Smooth muscle cell (in vitro differentiated cells): ENCODE data around the gene HEPH. TPM values are rescaled to one million over a fixed set of nuclear protein-coding genes. Genes with fewer than 3 reads are reported as not detected.

ENCODE experiments used
- DNase-seq: peaks from one replicate; lab custom pipeline; 2025; ENCODE audit not compliant: unreplicated experiment; lab: John Stamatoyannopoulos, UW
- H2AFZ ChIP-seq: fragments of 200-600 bp; sonication (generic); 2 replicates; pipeline ENCODE4 v1.6.0; 2016; ENCODE audit warnings: antibody characterized with exemption, low read depth, mild to moderate bottlenecking
- H3F3A ChIP-seq: fragments of 200-600 bp; sonication (generic); 2 replicates; pipeline ENCODE4 v1.6.0; 2017; ENCODE audit warnings: antibody characterized with exemption, low read depth
- H3K27ac ChIP-seq: fragments of 200-600 bp; sonication (generic); 2 replicates; pipeline ENCODE4 v1.5.1; 2016; ENCODE audit warnings: low read depth, mild to moderate bottlenecking
- H3K27me3 ChIP-seq: fragments of 200-600 bp; sonication (generic); 2 replicates; pipeline ENCODE4 v1.6.1; 2016; ENCODE audit warnings: low read depth, mild to moderate bottlenecking
- H3K36me3 ChIP-seq: fragments of 200-600 bp; sonication (generic); 2 replicates; pipeline ENCODE4 v1.5.1; 2016; ENCODE audit warnings: low read depth
- H3K4me1 ChIP-seq: fragments of 200-600 bp; sonication (generic); 2 replicates; pipeline ENCODE4 v1.5.1; 2016; ENCODE audit warnings: low read depth
- H3K4me2 ChIP-seq: fragments of 200-600 bp; sonication (generic); 2 replicates; pipeline ENCODE4 v1.6.0; 2016; ENCODE audit warnings: mild to moderate bottlenecking
- H3K4me3 ChIP-seq: fragments of 200-600 bp; sonication (generic); 2 replicates; pipeline ENCODE4 v1.5.1; 2016; ENCODE audit warnings: mild to moderate bottlenecking
- H3K79me2 ChIP-seq: fragments of 200-600 bp; sonication (generic); 2 replicates; pipeline ENCODE4 v1.6.0; 2016; ENCODE audit warnings: low read depth, mild to moderate bottlenecking
- H3K9ac ChIP-seq: fragments of 200-600 bp; sonication (generic); 2 replicates; pipeline ENCODE4 v1.6.0; 2016; ENCODE audit warnings: low read depth
- H3K9me3 ChIP-seq: fragments of 200-600 bp; sonication (generic); replicated peaks from 2 replicates; pipeline ENCODE4 v1.5.1; 2016; ENCODE audit warnings: low read depth
- H4K20me1 ChIP-seq: fragments of 200-600 bp; sonication (generic); 2 replicates; pipeline ENCODE4 v1.6.0; 2016; ENCODE audit warnings: low read depth
- WGBS: methylation state at CpG from one replicate; pipeline ENCODE4 v1.1.7; 2016; ENCODE audit warnings: low lambda C conversion rate; 5-methylcytosine and 5-hydroxymethylcytosine counted together
- polyA plus RNA-seq: library from polyadenylated mRNA; unstranded; fragments of >200 nt; fragmentation: Nextera tagmentation; extraction: Ambion mirVana; gene quantifications from 2 replicates; pipeline ENCODE4 v1.2.1, GENCODE V29; 2016
- total RNA-seq: library from RNA; depleted of rRNA; stranded (reverse); fragments of >200 nt; gene quantifications from 2 replicates; pipeline ENCODE4 v1.2.3, GENCODE V29; 2014
- TF ChIP-seq, protein P1 (sequence below): fragments of 200-600 bp; sonication (generic); IDR thresholded peaks from 2 replicates; pipeline ENCODE4 v1.5.1; 2017; ENCODE audit warnings: borderline replicate concordance, mild to moderate bottlenecking, antibody characterized with exemption; ENCODE audit not compliant: insufficient read depth, poor library complexity, severe bottlenecking

The HEPH gene
- total and polyA plus RNA-seq, 2 experiments from 2014 or later, result 36.1 to 46.9 TPM

DNA sequence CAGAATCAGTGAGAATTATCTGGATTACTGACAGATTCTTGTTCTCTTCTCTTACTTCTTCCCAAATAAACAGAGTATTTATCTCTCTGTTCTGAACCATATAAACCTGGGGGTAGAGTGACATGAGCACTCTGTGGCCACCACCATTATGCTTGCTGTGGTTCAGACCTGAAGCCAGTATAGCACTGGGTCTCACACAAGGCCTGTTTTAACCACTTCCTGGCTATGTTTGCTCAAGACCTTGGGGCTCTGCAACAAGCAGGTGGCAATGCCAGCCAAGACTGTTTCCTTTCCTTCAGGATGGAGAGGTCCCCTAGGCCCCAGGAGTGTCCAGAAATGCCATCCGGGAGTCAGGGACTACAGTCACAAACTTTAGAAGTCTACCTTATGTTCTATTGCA, 21.7 kb upstream of the HEPH start:
- Histone ChIP-seq H3K9me3 (no peaks in the 10 kb centered on the region), H3K27me3 (no peaks in the 10 kb centered on the region), H2AFZ (no peak overlapping the region), H3F3A (no peaks in the 10 kb centered on the region), H3K4me1 (no peaks in the 10 kb centered on the region), H3K9ac (no peak overlapping the region), H3K79me2 (no peaks in the 10 kb centered on the region), H3K36me3 (no peaks in the 10 kb centered on the region), H3K27ac (no peak overlapping the region), H3K4me2 (no peak overlapping the region), H4K20me1 (no peaks in the 10 kb centered on the region), H3K4me3 (no peak overlapping the region)
- no peak for DNase-seq
- WGBS, result 92% methylated on average over 1 of the region's 1 CpG
- TF ChIP-seq, protein P1, sequence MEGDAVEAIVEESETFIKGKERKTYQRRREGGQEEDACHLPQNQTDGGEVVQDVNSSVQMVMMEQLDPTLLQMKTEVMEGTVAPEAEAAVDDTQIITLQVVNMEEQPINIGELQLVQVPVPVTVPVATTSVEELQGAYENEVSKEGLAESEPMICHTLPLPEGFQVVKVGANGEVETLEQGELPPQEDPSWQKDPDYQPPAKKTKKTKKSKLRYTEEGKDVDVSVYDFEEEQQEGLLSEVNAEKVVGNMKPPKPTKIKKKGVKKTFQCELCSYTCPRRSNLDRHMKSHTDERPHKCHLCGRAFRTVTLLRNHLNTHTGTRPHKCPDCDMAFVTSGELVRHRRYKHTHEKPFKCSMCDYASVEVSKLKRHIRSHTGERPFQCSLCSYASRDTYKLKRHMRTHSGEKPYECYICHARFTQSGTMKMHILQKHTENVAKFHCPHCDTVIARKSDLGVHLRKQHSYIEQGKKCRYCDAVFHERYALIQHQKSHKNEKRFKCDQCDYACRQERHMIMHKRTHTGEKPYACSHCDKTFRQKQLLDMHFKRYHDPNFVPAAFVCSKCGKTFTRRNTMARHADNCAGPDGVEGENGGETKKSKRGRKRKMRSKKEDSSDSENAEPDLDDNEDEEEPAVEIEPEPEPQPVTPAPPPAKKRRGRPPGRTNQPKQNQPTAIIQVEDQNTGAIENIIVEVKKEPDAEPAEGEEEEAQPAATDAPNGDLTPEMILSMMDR, result no peak

DNA sequence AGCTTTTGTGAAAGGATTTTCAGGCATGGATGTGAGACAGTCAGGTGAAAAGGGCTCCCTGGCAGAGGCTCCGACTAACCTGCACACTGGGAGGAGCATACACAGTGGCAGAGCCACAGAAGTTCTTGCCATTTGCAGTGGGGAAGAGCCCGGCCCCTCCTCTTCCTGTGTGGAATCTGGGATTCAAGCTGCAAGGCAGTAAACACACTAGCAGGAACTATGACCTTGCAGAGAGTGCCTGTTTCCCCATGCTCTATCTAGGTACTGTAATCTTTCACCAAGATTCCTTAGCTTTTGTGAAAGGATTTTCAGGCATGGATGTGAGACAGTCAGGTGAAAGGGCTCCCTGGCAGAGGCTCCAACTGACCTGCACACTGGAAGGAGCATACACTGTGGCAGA, 19.8 kb upstream of the HEPH start:
- Histone ChIP-seq H3K4me2 (no peak overlapping the region), H3K27ac (no peak overlapping the region), H4K20me1 (no peaks in the 10 kb centered on the region), H3K79me2 (no peaks in the 10 kb centered on the region), H3K27me3 (no peaks in the 10 kb centered on the region), H2AFZ (no peak overlapping the region), H3K4me1 (no peaks in the 10 kb centered on the region), H3K4me3 (no peak overlapping the region), H3K9ac (no peak overlapping the region), H3K9me3 (no peaks in the 10 kb centered on the region), H3F3A (no peaks in the 10 kb centered on the region), H3K36me3 (no peaks in the 10 kb centered on the region)
- TF ChIP-seq, protein P1, result no peak
- no peak for DNase-seq
- 78% methylated on average over 2 of the region's 2 CpGs for WGBS

DNA sequence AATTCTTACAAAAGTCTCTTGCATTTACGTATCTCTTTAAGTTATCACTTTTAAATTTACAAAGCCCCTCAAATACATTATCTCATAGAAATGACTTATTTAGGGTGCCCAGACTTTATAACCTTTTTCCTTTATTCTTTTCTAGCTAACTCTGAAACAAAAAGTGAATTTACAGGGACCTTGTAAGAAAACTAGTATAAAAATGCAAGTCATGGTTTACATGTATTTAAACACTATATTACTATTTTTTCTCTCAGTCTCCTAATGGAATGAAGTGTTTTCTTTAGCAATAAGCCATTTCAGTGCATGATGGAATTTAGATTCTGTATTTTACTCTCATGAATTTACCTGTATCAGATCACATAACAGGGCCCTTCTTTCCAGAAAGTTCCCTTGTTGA, 14.5 kb upstream of the HEPH start:
- Histone ChIP-seq H3K27me3 (no peaks in the 10 kb centered on the region), H3K9me3 (no peaks in the 10 kb centered on the region), H3F3A (no peaks in the 10 kb centered on the region), H3K27ac (no peak overlapping the region), H3K36me3 (no peaks in the 10 kb centered on the region), H2AFZ (no peak overlapping the region), H4K20me1 (no peaks in the 10 kb centered on the region), H3K4me1 (no peaks in the 10 kb centered on the region), H3K79me2 (no peaks in the 10 kb centered on the region), H3K4me2 (no peak overlapping the region), H3K9ac (no peak overlapping the region), H3K4me3 (no peak overlapping the region)
- TF ChIP-seq, protein P1, result no peak
- no peak for DNase-seq
- WGBS, result 89% methylated on average over 1 of the region's 1 CpG

DNA sequence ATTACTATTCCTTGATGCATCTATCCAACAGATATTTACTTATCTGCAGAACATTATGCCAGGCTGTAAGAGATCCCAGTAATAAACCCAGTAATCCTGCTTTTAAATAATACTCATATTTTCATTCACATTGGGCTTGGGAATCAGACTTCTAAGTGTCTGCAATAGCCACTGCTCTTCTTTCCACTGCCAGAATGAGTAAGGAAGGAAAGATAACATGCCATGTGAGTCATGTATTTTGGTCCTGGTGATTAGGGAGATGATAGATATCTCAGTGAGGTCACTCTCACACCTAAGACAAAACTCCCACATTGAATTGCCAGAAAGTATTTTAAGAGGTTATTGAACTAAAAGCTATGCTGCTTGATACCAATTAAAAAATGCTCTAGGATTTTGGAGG, 13.9 kb upstream of the HEPH start:
- TF ChIP-seq, protein P1, result no peak
- DNase-seq, result no peak
- Histone ChIP-seq H3K9ac (no peak overlapping the region), H3K27ac (no peak overlapping the region), H3K4me1 (no peaks in the 10 kb centered on the region), H2AFZ (no peak overlapping the region), H3K79me2 (no peaks in the 10 kb centered on the region), H3K4me3 (no peak overlapping the region), H3K36me3 (no peaks in the 10 kb centered on the region), H3K27me3 (no peaks in the 10 kb centered on the region), H3K4me2 (no peak overlapping the region), H3K9me3 (no peaks in the 10 kb centered on the region), H3F3A (no peaks in the 10 kb centered on the region), H4K20me1 (no peaks in the 10 kb centered on the region)
